Natural killer cell (primary cell): ENCODE results near the gene KIF18A. TPM values are rescaled to one million over a fixed set of nuclear protein-coding genes. Genes with fewer than 3 reads are reported as not detected.

ENCODE experiments used
- ATAC-seq, 3 donors: fragments of 150-1000 bp in 2 of 3; fragments of 200-7000 bp in 1 of 3; cut with Tn5 transposase; 1 replicate in 1 of 3; 2 replicates in 2 of 3; pipeline ENCODE4 v1.10.0; 2021; ENCODE audit warnings: mild to moderate bottlenecking in 2 of 3, moderate library complexity in 2 of 3
- DNase-seq, 2 donors: peaks; one replicate each; pipeline versions ENCODE4 v3.0.0 to v3.0.0-alpha.2; 2013 to 2021; ENCODE audit warnings: mixed read lengths in 1 of 2
- H3K27ac ChIP-seq: one replicate; pipeline ENCODE4 v1.5.1; 2013; ENCODE audit warnings: mild to moderate bottlenecking, low read length
- H3K27me3 ChIP-seq: one replicate; pipeline ENCODE4 v1.6.1; 2013; ENCODE audit warnings: low read length; ENCODE audit not compliant: control insufficient read depth, insufficient read depth
- H3K36me3 ChIP-seq: one replicate; pipeline ENCODE4 v1.6.1; 2013; ENCODE audit warnings: low read length; ENCODE audit not compliant: control insufficient read depth, insufficient read depth
- H3K4me1 ChIP-seq: one replicate; pipeline ENCODE4 v1.6.1; 2013; ENCODE audit warnings: low read length; ENCODE audit not compliant: control insufficient read depth, insufficient read depth
- H3K4me3 ChIP-seq: one replicate; pipeline ENCODE4 v1.5.1; 2013; ENCODE audit warnings: low read length
- H3K9me3 ChIP-seq: one replicate; pipeline ENCODE4 v1.6.1; 2013; ENCODE audit warnings: low read length; ENCODE audit not compliant: control insufficient read depth, insufficient read depth
- H3K27ac Mint-ChIP-seq, 2 donors: one replicate each; pipeline ENCODE4 v1.8.0; 2022; ENCODE audit warnings: mild to moderate bottlenecking in 2 of 2, mixed read lengths in 2 of 2, moderate library complexity in 1 of 2
- H3K27me3 Mint-ChIP-seq, 2 donors: one replicate each; pipeline ENCODE4 v1.8.0; 2022; ENCODE audit warnings: low read depth in 2 of 2, mixed read lengths in 2 of 2
- H3K36me3 Mint-ChIP-seq: one replicate; pipeline ENCODE4 v1.8.0; 2022; ENCODE audit warnings: mixed read lengths
- H3K4me1 Mint-ChIP-seq, 2 donors: one replicate each; pipeline ENCODE4 v1.8.0; 2022; ENCODE audit warnings: mixed read lengths in 2 of 2
- H3K4me3 Mint-ChIP-seq: one replicate; pipeline ENCODE4 v1.8.0; 2022; ENCODE audit warnings: mild to moderate bottlenecking, moderate library complexity, mixed read lengths
- H3K9me3 Mint-ChIP-seq, 2 donors: one replicate each; pipeline ENCODE4 v1.8.0; 2022; ENCODE audit warnings: mixed read lengths in 2 of 2
- CTCF ChIP-seq: fragments of 200-600 bp; IDR thresholded peaks from one replicate; pipeline ENCODE4 v1.8.0; 2022; ENCODE audit warnings: antibody characterized with exemption
- WGBS: methylation state at CpG from one replicate; pipeline ENCODE4 v1.1.7; 2013; ENCODE audit warnings: missing lambda C conversion rate; ENCODE audit not compliant: insufficient coverage; 5-methylcytosine and 5-hydroxymethylcytosine counted together
- intact Hi-C: fragments of 100-400 bp; cut with micrococcal nuclease; formaldehyde crosslinking; loops from one replicate; pipeline ENCODE4 v1.14.2; 2022
- total RNA-seq, 4 donors: library from RNA; stranded (reverse); fragments of 120-200 nt in 1 of 4; gene quantifications; one replicate each; pipeline versions ENCODE4 v1.2.3 to v1.2.4, GENCODE V29; 2013 to 2022

The KIF18A gene
- total RNA-seq, 3 donors from 2014 or later (not counting 1 experiment from before 2014, with no cell fraction given), result 3.7 to 6.9 (median 5.5) TPM

GRCh38 chr11:27977031-27977430 lies 130.9 kb downstream of the KIF18A start:
- intact Hi-C loops, result no loop called here
- TF ChIP-seq CTCF, result no peak
- no peaks in the 10 kb centered on the region for H3K27me3 Mint-ChIP-seq
- H3K27ac ChIP-seq, result no peak overlapping the region
- no peaks in the 10 kb centered on the region for H3K4me1 ChIP-seq
- DNase-seq (no peak), ATAC-seq (no peak)
- H3K36me3 ChIP-seq, result no peaks in the 10 kb centered on the region
- no peak overlapping the region for H3K4me3 Mint-ChIP-seq
- H3K36me3 Mint-ChIP-seq, result no peaks in the 10 kb centered on the region
- H3K27me3 ChIP-seq, result no peaks in the 10 kb centered on the region
- peaks cover 8 to 10% of the 10 kb centered on the region in 2 donors for H3K9me3 Mint-ChIP-seq
- no peaks in the 10 kb centered on the region for H3K9me3 ChIP-seq
- no peak overlapping the region for H3K27ac Mint-ChIP-seq
- no peaks in the 10 kb centered on the region for H3K4me1 Mint-ChIP-seq
- H3K4me3 ChIP-seq, result no peak overlapping the region
- 96% methylated on average over 3 of the region's 3 CpGs for WGBS

- TF ChIP-seq CTCF, result no peak
- 87% methylated on average over 4 of the region's 4 CpGs for WGBS
- H3K27me3 ChIP-seq, result no peaks in the 10 kb centered on the region
- intact Hi-C loops, result no loop called here
- Mint-ChIP-seq H3K4me3 (no peak overlapping the region), H3K4me1 (no peaks in the 10 kb centered on the region), H3K36me3 (no peaks in the 10 kb centered on the region), H3K27me3 (no peaks in the 10 kb centered on the region), H3K27ac (no peak overlapping the region), H3K9me3 (peaks cover 8 to 10% of the 10 kb centered on the region in 2 donors)
- no peak for DNase-seq
- H3K4me3 ChIP-seq, result no peak overlapping the region
- H3K9me3 ChIP-seq, result no peaks in the 10 kb centered on the region
- H3K4me1 ChIP-seq, result no peaks in the 10 kb centered on the region
- ATAC-seq, result no peak
- no peaks in the 10 kb centered on the region for H3K36me3 ChIP-seq
- no peak overlapping the region for H3K27ac ChIP-seq
These were observed 131.7 kb downstream of the KIF18A start for GRCh38 chr11:27976262-27976661.

- Mint-ChIP-seq H3K4me1 (no peaks in the 10 kb centered on the region), H3K9me3 (peaks cover 6 to 7% of the 10 kb centered on the region in 2 donors), H3K27ac (no peak overlapping the region), H3K4me3 (no peak overlapping the region), H3K27me3 (no peaks in the 10 kb centered on the region), H3K36me3 (no peaks in the 10 kb centered on the region)
- Histone ChIP-seq H3K4me1 (no peaks in the 10 kb centered on the region), H3K27me3 (no peaks in the 10 kb centered on the region), H3K36me3 (no peaks in the 10 kb centered on the region), H3K4me3 (no peak overlapping the region), H3K9me3 (no peaks in the 10 kb centered on the region), H3K27ac (no peak overlapping the region)
- intact Hi-C loops, result no loop called here
- WGBS, result 87% methylated on average over 4 of the region's 4 CpGs
- DNase-seq (no peak), ATAC-seq (no peak)
- no peak for TF ChIP-seq CTCF
These were observed 134.0 kb downstream of the KIF18A start for GRCh38 chr11:27973851-27974536.
